GM19035 (cell line): ENCODE results near the gene FBLN2.

Experiments used
- ATAC-seq: cut with Tn5 transposase; IDR thresholded peaks from one replicate; pipeline ENCODE4 v1.9.1; 2021; ENCODE audit not compliant: unreplicated experiment

The FBLN2 gene

DNA sequence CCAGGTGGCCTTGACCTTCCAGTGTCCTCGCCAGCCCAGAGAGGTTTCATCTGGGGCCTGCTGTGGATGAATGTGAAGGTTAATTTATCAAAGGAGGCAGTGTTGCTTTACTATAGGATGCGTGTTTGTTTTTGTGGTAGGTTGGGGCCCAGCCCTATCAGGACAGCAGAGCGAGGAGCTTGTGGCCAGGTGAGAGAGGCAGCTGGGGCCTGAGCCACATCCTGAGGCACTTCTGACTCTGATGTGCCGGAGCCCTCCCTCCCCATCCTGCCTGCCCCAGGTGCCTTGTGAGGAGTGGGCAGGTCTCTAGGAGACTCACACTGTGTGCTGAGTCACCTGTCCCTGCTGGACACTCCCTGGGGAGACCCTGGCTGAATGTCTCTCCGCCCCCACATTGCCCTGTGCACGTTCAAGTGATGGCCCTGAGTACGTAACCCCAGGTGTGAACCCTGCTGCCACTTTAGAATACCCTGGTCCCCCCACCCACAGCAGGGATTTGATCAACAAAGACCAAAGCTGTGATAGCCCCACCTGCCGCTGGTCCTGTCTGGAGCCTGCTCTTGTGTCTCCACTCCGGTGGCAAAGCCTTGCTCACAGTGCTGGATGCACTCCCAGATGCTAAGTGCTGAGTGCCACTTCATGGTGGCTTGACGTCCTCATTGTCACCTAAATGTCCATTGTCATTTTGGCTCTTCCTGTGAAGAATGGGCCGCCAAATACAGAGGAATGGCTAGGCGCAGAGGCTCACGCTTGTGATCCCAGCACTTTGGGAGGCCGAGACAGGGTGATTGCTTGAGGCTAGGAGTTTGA, 16.0 kb downstream of the FBLN2 start:
- ATAC-seq: no peak

DNA sequence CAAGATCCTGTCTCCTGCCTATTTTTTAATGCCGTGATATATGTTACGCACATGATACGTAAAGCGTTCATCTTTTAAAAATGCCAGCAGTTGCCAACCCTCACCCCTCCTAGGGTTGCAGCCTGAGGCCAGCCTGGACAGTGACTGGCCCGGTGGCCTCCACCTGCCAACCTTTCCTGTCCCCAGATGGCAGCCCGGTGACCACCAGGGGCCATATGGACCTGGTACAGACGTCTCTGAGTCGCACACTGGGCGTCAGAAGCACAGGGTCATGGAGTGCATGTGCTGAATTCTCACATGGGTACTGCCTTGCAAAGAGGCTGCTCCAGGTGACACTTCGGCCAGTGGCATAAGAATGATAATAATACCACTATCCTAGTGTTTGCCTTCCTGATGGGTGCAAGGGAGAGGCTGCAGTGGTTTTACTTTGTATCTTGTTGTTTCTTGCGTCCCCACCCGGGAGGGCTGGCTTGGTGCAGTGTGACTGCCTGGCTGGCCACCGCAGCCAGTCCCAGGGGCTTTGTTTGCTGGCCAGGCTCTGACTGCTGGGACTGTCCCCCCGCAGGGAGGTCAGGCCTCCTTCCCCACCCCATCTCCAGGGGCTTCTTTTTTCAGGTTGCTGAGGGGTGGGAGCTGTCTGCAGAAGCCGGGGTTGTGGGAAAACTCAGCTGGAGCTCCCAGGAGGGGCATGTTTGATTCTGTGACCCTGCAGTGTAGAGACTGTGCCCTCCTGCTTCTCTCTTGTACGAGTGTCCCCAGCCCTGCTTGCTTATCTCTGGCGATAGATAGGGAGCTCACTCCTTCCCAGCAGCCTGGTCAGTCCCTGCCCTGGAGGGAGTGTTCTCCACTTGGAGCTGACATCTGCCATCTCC, 16.9 kb downstream of the FBLN2 start:
- no peak for ATAC-seq

DNA sequence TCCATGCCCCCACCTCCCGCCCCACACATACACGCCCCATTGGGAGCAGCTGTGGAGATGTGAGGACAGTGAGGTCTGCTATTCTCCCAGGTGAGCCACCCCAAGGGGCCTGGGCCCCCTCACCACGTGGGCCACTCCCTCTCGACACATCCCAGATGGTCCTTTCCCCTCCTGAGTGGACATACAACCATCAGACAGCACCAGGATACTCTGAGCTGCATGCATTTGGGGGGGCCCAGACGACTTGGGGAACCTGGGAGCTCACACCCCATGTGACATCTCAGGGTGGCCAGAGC, 17.5 kb downstream of the FBLN2 start:
- ATAC-seq: no peak

DNA sequence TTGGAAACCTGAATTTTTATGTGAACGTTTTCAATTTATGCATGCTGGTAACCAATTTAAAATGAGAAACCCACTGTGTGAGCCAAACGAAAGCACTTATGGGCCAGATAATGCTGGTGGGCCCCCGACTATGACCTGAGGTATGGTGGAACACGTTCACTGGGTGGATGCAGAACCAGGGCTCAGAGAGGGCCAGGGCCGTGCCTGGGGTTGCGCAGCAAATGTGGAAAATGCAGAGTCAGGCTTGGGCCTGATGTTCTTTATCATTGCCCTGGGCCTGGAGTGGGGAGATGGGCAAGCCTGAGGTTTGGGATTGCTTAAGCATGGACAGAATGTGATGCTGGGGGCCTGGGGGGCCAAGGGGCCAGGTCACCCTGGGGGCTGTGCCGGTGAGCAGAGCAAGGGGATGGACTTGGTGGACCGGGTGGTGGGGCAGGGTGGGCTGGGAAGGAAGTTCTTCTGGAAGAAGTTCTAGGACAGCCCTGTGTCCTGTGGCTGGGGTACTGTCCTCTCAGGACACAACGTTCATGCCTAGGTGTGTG, 17.9 kb downstream of the FBLN2 start:
- no peak for ATAC-seq

DNA sequence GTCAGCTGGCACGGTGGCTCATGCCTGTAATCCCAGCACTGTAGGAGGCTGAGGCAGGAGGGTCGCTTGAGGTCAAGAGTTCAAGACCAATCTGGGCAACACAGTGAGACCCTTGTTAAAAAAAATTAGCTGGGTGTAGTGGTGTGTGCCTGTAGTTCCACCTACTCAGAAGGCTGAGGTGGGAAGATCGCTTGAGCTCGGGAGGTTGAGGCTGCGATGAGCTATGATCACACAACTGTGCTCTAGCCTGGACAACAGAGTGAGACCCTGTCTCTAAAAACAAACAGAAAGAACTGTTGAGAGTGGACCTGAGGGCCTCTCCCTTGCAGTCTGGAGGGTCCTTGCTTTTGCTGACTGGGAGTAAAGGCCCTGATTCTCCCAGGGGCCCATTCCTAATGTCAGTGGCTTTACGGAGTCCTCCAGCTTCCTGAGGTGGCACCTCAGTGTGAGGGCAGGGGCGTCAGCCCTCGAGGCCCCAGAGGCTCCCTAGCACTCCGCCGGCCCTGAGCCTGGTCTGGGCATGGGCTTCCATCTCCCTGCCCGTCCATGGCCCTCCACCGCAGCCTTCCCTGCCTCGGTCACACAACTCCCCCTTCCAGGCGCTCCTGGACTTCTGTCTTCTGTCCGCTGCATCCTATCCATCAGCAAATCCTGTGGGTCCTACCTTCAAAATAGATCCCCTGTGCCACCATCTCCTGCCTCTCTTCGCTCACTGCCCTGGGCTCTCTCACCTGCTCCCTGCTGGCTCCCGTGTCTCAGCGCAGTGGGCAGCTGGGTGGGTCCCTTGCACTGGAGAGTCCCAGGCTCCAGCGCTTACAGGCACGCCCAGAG, 19.0 kb downstream of the FBLN2 start:
- ATAC-seq: no peak

DNA sequence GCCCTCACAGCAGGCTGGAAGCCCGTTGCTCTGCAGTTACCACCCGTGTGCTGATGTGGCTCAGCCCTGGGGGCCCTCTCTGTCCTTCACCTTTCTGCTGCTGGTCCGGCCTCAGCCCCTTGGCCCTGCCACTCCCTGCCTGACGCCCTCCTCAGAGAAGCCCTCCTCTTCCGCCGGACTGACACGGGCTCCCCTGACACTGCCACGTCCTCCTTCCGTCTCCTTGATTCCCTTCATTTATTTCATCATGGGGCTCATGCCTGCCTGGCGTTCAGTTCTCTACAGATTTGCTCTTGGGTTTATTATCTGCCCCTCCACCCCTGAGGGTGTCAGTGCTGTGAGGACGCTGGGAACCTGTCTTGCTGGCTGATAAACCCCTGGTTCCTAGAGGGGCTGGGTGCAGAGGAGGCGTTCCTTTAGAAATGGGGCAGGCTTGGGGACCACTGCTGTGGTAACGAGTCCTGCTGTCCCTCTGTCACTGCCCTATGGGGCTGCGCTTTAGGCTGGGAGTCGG, 19.6 kb downstream of the FBLN2 start:
- no peak for ATAC-seq

DNA sequence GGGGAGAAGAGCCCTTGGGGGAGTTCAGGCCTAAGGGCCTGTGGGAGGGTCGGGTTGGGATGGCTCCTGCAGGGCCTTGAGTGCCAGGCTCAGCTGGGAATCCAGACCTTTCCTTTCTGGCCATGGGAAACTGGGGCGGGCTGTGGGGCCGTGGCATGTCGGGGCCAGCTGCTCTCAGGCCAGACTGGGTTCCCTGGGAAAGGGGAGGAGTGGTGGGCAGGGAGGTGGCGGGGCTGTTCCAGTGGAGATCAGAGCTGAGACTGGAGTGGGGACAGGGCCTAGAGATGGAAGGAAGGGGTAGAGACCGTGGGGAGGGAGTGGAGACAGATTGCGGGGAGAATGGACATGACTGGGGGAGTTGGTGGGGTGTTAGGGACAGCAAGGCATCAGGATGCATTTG, 20.3 kb downstream of the FBLN2 start:
- no peak for ATAC-seq

DNA sequence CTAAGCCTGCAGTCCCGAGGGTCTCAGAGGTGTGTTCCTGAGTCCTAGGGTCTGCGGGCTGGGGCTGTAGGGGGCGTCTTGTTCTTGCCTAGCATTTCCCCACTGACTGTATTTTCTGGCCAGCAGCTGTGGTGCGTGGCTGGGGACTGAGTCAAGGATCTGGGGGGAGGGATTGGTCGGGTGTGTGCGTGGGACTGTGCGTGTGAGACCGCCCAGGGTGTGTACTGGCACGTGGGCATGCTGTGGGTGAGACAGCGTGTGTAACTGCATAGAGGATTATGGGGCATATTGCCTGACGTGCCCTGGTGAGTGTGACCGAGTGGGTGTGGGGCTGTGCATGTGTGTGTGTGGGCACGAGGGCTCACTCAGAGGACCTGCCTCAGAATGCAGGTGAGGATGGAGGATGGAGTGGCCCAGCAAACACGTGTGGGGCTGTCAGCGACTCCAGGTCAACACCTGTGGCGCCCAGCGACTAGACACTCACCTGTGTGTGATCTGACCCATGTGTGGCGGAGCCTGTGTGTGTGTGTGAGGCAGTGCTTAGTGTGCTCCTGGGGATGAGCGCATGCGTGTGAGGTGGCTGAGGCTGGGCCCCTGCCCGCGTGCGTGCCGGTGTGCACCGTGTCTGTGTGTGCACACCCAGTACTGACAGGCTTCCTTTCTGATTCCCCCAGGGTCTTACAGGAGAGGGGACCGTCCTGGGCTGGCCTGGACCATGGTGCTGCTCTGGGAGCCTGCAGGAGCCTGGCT, 20.9 kb downstream of the FBLN2 start:
- no peak for ATAC-seq

DNA sequence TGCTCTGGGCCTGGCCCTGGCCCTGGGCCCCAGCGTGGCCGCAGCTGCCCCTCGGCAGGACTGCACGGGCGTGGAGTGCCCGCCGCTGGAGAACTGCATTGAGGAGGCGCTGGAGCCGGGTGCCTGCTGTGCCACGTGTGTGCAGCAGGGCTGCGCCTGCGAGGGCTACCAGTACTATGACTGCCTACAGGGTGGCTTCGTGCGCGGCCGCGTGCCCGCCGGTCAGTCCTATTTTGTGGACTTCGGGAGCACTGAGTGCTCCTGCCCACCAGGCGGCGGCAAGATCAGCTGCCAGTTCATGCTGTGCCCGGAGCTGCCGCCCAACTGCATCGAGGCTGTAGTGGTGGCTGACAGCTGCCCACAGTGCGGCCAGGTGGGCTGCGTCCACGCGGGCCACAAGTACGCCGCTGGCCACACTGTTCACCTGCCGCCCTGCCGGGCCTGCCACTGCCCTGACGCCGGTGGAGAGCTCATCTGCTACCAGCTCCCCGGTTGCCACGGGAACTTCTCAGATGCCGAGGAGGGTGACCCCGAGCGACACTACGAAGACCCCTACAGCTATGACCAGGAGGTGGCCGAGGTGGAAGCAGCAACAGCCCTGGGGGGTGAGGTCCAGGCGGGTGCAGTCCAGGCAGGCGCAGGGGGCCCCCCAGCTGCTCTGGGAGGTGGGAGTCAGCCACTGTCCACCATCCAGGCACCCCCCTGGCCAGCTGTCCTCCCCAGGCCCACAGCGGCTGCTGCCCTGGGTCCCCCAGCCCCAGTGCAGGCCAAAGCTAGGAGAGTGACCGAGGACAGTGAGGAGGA, 21.7 kb downstream of the FBLN2 start:
- no peak for ATAC-seq

DNA sequence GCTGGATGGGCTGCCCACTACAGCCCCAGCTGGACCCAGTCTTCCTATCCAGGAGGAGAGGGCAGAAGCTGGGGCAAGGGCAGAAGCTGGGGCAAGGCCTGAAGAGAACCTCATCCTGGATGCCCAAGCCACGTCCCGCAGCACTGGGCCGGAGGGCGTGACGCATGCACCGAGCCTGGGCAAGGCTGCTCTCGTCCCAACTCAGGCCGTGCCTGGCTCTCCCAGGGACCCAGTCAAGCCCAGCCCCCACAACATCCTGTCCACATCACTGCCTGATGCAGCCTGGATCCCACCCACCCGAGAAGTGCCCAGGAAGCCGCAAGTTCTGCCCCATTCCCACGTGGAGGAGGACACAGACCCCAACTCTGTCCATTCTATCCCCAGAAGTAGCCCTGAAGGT, 22.3 kb downstream of the FBLN2 start:
- ATAC-seq: no peak

DNA sequence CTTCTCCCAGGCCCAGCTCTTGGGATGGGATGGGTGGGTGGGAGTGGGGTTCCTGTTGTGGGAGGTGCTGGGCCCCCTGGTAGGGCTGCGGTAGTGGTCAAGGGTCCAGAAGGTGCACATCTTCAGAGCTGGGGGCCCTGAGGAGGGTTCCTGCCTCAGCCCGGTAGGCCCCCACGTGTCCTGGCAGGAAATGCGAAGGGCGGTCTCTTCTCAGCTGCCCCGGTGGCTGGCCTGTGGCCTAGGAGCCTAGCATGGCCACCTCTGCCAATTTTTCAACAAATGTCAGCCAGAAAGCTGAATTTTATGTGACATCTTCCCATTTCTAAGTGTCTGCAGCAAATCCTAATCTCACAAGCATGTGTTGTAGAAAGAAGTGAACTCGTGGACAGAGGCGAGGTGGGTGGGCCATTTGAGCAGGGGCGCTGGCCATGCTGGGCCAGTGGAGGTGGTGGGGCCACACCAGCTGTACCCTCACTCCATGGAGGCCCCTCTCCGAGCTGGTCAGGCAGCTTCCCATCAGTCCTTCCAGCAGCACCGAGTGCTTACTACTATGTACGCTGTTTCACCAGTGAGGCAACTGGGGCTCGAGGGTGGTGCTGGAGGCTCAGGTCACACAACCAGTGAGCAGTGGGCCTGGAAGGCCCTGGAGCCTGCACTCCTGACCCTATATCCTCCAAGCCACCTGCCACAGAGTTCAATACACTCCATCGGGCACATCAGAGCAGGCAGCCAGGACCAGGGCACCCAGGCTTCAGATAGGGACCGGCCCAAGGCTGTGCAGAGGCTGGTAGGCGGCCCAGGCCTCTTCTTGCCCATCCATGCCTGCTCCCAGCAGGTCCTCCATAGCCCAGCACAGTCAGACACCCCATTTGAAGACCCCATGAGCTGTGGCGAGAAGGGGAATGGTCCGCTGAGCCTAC, 23.2 kb downstream of the FBLN2 start:
- ATAC-seq: no peak

DNA sequence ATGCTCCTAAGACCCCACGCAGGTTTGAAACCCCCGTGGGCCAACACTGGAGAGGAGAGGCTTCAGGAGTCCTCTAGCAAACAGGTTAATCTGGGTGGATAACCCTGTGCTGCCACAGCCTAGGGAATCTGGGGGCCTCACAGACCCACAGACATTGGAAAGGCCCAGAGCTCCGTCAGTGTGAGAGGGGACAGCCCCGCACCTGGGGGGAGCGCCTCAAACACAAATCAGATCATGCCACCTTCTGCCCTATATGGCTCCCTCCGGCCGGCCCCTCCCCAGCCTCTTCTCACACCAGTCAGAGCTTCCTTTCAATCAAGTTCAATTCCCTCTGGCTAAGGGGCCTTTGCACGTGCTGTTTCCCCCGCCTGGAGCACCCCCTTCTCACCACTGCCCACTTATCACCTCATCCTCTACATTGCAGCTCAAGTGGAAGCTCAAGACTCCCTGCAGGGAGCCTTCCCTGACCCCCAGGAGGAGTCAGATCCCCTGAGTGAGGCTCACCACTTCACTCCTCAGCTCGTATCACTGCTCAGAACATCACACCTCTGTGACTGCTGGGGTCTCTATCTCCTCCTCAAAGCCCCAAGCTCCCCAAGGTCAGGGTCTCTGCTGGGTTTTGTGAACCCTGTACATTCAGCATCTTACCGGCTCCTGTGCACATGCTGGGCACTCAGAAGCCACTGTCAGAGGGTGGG, 24.1 kb downstream of the FBLN2 start:
- no peak for ATAC-seq

DNA sequence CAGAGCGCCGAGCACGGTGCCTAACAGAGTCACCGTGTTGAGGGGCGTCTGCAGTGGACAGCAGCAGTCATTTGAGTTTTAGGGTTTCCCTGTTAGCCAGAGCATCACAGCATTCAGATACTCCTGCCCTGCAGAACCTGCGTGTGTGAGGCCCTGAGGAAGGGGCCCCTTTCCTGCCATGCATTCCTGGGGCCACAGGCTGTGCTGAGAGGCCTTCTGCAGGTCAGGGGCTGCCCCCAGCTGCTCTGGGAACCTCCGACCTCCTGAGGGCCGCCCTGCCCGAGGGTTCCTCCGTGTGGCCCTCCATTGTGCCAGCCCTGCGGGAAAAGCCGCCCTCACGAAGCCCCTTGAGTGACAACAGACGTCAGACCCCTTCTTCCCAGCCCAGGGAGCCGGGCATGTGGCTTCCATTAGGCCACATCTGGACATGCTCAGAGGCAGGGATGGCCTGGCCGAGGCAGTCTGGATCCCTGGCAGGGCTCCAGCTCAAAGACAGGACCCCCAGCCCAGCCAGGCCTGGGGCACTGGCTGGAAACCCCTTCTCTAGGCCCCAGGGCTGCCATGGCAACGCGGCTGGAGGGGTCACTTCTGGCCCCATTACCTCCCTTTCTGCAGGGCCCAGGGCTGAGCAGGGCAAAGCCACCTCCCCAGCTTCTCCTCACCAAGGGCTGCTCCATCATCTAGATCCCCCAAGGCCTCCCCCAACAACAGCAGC, 25.3 kb downstream of the FBLN2 start:
- no peak for ATAC-seq

DNA sequence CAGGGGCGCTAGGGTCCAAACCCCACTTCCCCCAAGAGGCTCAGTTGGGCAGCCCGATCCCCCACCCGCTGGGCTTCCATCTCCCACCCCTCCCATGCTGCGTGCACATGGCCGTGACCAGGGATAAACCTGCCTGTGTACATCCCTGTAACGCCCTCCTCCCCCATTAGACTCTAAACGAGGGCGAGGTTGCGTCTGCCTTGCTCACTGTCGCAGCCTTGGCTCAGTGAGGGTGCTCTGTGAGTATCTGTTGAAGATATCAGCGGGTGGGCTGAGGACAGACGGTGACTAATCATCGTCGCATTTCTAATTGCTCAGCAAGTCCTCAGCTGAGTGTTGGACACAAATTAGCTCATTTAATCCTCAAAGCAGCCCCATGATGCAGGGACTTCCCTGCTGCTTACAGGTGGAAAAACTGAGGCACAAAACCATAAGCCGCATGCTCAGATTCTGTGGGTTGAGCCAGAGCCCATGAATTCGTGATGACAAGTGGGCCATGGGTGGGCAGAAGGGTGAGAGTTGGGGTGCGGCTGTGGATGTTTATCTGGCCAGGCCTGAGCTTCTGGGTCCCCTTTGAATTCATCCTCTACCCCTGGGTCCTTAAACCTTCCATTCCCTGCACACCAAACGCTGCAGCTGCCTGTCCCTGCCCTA, 26.0 kb downstream of the FBLN2 start:
- ATAC-seq: no peak

DNA sequence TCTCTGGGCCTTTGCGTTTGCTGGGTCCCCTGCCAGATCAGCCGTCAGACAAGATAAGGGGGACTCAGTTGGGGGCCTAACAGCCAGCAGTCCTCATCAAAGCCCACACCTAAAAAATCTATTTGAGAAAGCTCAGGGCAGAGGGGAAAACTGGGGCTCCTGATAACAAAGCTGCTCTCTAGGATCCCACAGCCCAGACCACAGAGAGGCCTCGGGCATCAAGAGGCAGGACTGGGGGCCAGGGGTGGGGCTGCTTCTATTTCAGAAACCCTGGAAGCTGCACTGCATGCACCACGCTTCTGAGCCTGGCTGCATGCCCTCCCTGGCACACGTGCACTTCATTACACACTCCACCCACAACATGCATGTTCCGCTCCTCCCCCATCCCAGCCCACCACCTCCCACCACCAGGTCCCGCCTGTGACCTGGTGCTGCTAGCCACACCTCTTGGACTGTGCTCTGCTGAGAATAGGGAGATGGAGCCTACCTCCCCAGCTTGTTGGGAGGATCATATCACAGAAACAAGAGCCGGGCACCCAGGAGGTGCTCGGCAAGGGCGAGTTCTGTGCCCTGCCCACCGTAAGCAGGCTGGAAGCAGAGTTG, 26.6 kb downstream of the FBLN2 start:
- no peak for ATAC-seq
